ENCODE data around the gene SPRY4.
"Not testable (repeated sequence)": the region's sequence is repeated elsewhere in the genome, so short reads cannot be mapped to it uniquely, and the experiment has no call there.

SPRY4 gene

GRCh38 chr5:142303565-142303964 is 21.3 kb downstream of the SPRY4 start:
- no peak overlapping the region for H3K4me3 ChIP-seq (ENCODE audit: low read depth in 1 of 2, low read length in 2 of 2)

GRCh38 chr5:142301540-142301939 is 23.3 kb downstream of the SPRY4 start:
- H3K27ac ChIP-seq (ENCODE audit: low read depth, low read length) = no peak overlapping the region
- no peak overlapping the region for H3K4me3 ChIP-seq (ENCODE audit: low read depth in 1 of 2, low read length in 2 of 2)

More at GRCh38 chr5:142303565-142303964, 21.3 kb downstream of the SPRY4 start:
- Histone ChIP-seq H3K36me3 (ENCODE audit: insufficient read depth, low read length) (no peaks in the 10 kb centered on the region), H3K4me1 (ENCODE audit: insufficient read depth, low read length) (no peaks in the 10 kb centered on the region), H3K9me3 (ENCODE audit: low read length) (no peaks in the 10 kb centered on the region), H3K27me3 (ENCODE audit: control insufficient read depth in 1 of 2, insufficient read depth in 2 of 2, low read length in 2 of 2) (no peaks in the 10 kb centered on the region), H3K27ac (ENCODE audit: low read depth, low read length) (no peak overlapping the region), H3K9ac (ENCODE audit: low read length) (no peak overlapping the region)

GRCh38 chr5:142300677-142301076 is 24.1 kb downstream of the SPRY4 start:
- Histone ChIP-seq H3K27me3 (ENCODE audit: control insufficient read depth in 1 of 2, insufficient read depth in 2 of 2, low read length in 2 of 2) (no peaks in the 10 kb centered on the region), H3K9me3 (ENCODE audit: low read length) (no peaks in the 10 kb centered on the region), H3K36me3 (ENCODE audit: insufficient read depth, low read length) (no peaks in the 10 kb centered on the region), H3K27ac (ENCODE audit: low read depth, low read length) (no peak overlapping the region), H3K4me1 (ENCODE audit: insufficient read depth, low read length) (no peaks in the 10 kb centered on the region), H3K9ac (ENCODE audit: low read length) (no peak overlapping the region), H3K4me3 (ENCODE audit: low read depth in 1 of 2, low read length in 2 of 2) (no peak overlapping the region)

More at GRCh38 chr5:142301540-142301939, 23.3 kb downstream of the SPRY4 start:
- no peaks in the 10 kb centered on the region for H3K36me3 ChIP-seq (ENCODE audit: insufficient read depth, low read length)
- H3K27me3 ChIP-seq (ENCODE audit: control insufficient read depth in 1 of 2, insufficient read depth in 2 of 2, low read length in 2 of 2) = no peaks in the 10 kb centered on the region
- H3K9ac ChIP-seq (ENCODE audit: low read length) = no peak overlapping the region
- H3K9me3 ChIP-seq (ENCODE audit: low read length) = no peaks in the 10 kb centered on the region
- H3K4me1 ChIP-seq (ENCODE audit: insufficient read depth, low read length) = no peaks in the 10 kb centered on the region

GRCh38 chr5:142298789-142299188 is 26.0 kb downstream of the SPRY4 start:
- no peak overlapping the region for H3K27ac ChIP-seq (ENCODE audit: low read depth, low read length)
- H3K27me3 ChIP-seq (ENCODE audit: control insufficient read depth in 1 of 2, insufficient read depth in 2 of 2, low read length in 2 of 2) = no peaks in the 10 kb centered on the region
- H3K9me3 ChIP-seq (ENCODE audit: low read length) = no peaks in the 10 kb centered on the region
- no peak overlapping the region for H3K4me3 ChIP-seq (ENCODE audit: low read depth in 1 of 2, low read length in 2 of 2)
- H3K9ac ChIP-seq (ENCODE audit: low read length) = no peak overlapping the region
- H3K36me3 ChIP-seq (ENCODE audit: insufficient read depth, low read length) = no peaks in the 10 kb centered on the region
- no peaks in the 10 kb centered on the region for H3K4me1 ChIP-seq (ENCODE audit: insufficient read depth, low read length)

GRCh38 chr5:142297786-142298185 is 27.0 kb downstream of the SPRY4 start:
- not testable (repeated sequence) for H3K36me3 ChIP-seq (ENCODE audit: insufficient read depth, low read length); H3K4me3 ChIP-seq (ENCODE audit: low read depth in 1 of 2, low read length in 2 of 2); H3K9me3 ChIP-seq (ENCODE audit: low read length); H3K4me1 ChIP-seq (ENCODE audit: insufficient read depth, low read length); H3K27ac ChIP-seq (ENCODE audit: low read depth, low read length); H3K27me3 ChIP-seq (ENCODE audit: control insufficient read depth in 1 of 2, insufficient read depth in 2 of 2, low read length in 2 of 2); H3K9ac ChIP-seq (ENCODE audit: low read length)

- Histone ChIP-seq H3K9me3 (ENCODE audit: low read length) (no peaks in the 10 kb centered on the region), H3K36me3 (ENCODE audit: insufficient read depth, low read length) (no peaks in the 10 kb centered on the region), H3K9ac (ENCODE audit: low read length) (no peak overlapping the region), H3K4me3 (ENCODE audit: low read depth in 1 of 2, low read length in 2 of 2) (no peak overlapping the region), H3K4me1 (ENCODE audit: insufficient read depth, low read length) (no peaks in the 10 kb centered on the region), H3K27me3 (ENCODE audit: control insufficient read depth in 1 of 2, insufficient read depth in 2 of 2, low read length in 2 of 2) (no peaks in the 10 kb centered on the region), H3K27ac (ENCODE audit: low read depth, low read length) (no peak overlapping the region)
Measured at GRCh38 chr5:142296914-142297417, 27.9 kb downstream of the SPRY4 start.

GRCh38 chr5:142295960-142296860 is 28.6 kb downstream of the SPRY4 start:
- no peak overlapping the region for H3K4me3 ChIP-seq (ENCODE audit: low read depth in 1 of 2, low read length in 2 of 2)

GRCh38 chr5:142295084-142295758 is 29.6 kb downstream of the SPRY4 start:
- Histone ChIP-seq H3K4me1 (ENCODE audit: insufficient read depth, low read length) (no peaks in the 10 kb centered on the region), H3K9ac (ENCODE audit: low read length) (no peak overlapping the region), H3K9me3 (ENCODE audit: low read length) (no peaks in the 10 kb centered on the region), H3K27ac (ENCODE audit: low read depth, low read length) (no peak overlapping the region), H3K27me3 (ENCODE audit: control insufficient read depth in 1 of 2, insufficient read depth in 2 of 2, low read length in 2 of 2) (no peaks in the 10 kb centered on the region), H3K4me3 (ENCODE audit: low read depth in 1 of 2, low read length in 2 of 2) (no peak overlapping the region), H3K36me3 (ENCODE audit: insufficient read depth, low read length) (no peaks in the 10 kb centered on the region)

More at GRCh38 chr5:142295960-142296860, 28.6 kb downstream of the SPRY4 start:
- H3K4me1 ChIP-seq (ENCODE audit: insufficient read depth, low read length) = no peaks in the 10 kb centered on the region
- no peak overlapping the region for H3K27ac ChIP-seq (ENCODE audit: low read depth, low read length)
- H3K36me3 ChIP-seq (ENCODE audit: insufficient read depth, low read length) = no peaks in the 10 kb centered on the region
- no peaks in the 10 kb centered on the region for H3K27me3 ChIP-seq (ENCODE audit: control insufficient read depth in 1 of 2, insufficient read depth in 2 of 2, low read length in 2 of 2)
- no peaks in the 10 kb centered on the region for H3K9me3 ChIP-seq (ENCODE audit: low read length)
- no peak overlapping the region for H3K9ac ChIP-seq (ENCODE audit: low read length)

- no peaks in the 10 kb centered on the region for H3K27me3 ChIP-seq (ENCODE audit: control insufficient read depth in 1 of 2, insufficient read depth in 2 of 2, low read length in 2 of 2)
- no peak overlapping the region for H3K4me3 ChIP-seq (ENCODE audit: low read depth in 1 of 2, low read length in 2 of 2)
- H3K9ac ChIP-seq (ENCODE audit: low read length) = no peak overlapping the region
- no peaks in the 10 kb centered on the region for H3K9me3 ChIP-seq (ENCODE audit: low read length)
- H3K4me1 ChIP-seq (ENCODE audit: insufficient read depth, low read length) = no peaks in the 10 kb centered on the region
- no peak overlapping the region for H3K27ac ChIP-seq (ENCODE audit: low read depth, low read length)
- H3K36me3 ChIP-seq (ENCODE audit: insufficient read depth, low read length) = no peaks in the 10 kb centered on the region
Measured at GRCh38 chr5:142293486-142293885, 31.3 kb downstream of the SPRY4 start.

GRCh38 chr5:142292808-142293207 is 32.0 kb downstream of the SPRY4 start:
- H3K4me3 ChIP-seq (ENCODE audit: low read depth in 1 of 2, low read length in 2 of 2) = no peak overlapping the region
- H3K36me3 ChIP-seq (ENCODE audit: insufficient read depth, low read length) = no peaks in the 10 kb centered on the region
- no peak overlapping the region for H3K9ac ChIP-seq (ENCODE audit: low read length)
- H3K9me3 ChIP-seq (ENCODE audit: low read length) = no peaks in the 10 kb centered on the region
- no peaks in the 10 kb centered on the region for H3K27me3 ChIP-seq (ENCODE audit: control insufficient read depth in 1 of 2, insufficient read depth in 2 of 2, low read length in 2 of 2)
- no peak overlapping the region for H3K27ac ChIP-seq (ENCODE audit: low read depth, low read length)
- no peaks in the 10 kb centered on the region for H3K4me1 ChIP-seq (ENCODE audit: insufficient read depth, low read length)

- H3K9ac ChIP-seq (ENCODE audit: low read length) = no peak overlapping the region
- no peaks in the 10 kb centered on the region for H3K36me3 ChIP-seq (ENCODE audit: insufficient read depth, low read length)
- H3K27ac ChIP-seq (ENCODE audit: low read depth, low read length) = no peak overlapping the region
- no peaks in the 10 kb centered on the region for H3K9me3 ChIP-seq (ENCODE audit: low read length)
- H3K4me1 ChIP-seq (ENCODE audit: insufficient read depth, low read length) = no peaks in the 10 kb centered on the region
- H3K4me3 ChIP-seq (ENCODE audit: low read depth in 1 of 2, low read length in 2 of 2) = no peak overlapping the region
- H3K27me3 ChIP-seq (ENCODE audit: control insufficient read depth in 1 of 2, insufficient read depth in 2 of 2, low read length in 2 of 2) = no peaks in the 10 kb centered on the region
Measured at GRCh38 chr5:142292249-142292648, 32.6 kb downstream of the SPRY4 start.
